CD4-positive, alpha-beta T cell treated with Interleukin-6 for 4 hours (primary cell): ENCODE data around the gene CYP2B6.
"Not testable (repeated sequence)": the region's sequence is repeated elsewhere in the genome, so short reads cannot be mapped to it uniquely, and the experiment has no call there.

ENCODE experiments used
- DNase-seq: peaks from one replicate; pipeline ENCODE4 v3.0.0-alpha.2; 2020; ENCODE audit warnings: mixed read lengths

Gene CYP2B6

DNA sequence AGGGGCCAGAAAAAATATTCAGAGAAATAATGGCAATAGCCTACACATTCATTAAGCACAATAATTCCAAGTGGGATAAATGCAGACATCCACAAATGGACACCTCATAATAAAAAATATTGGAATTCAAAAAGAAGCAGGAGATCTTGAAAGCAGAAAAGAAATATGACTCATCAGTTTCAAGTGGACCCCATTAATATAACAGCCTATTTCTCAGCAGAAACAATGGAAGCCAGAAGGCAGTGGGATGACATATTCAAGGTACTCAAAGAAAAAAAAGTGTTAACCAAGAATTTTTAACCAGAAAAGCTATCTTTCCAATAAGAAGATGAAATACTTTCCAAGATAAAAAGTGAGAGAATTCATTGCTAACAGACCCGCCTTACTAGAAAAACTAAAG, 48.7 kb downstream of the CYP2B6 start:
- DNase-seq = no peak

DNA sequence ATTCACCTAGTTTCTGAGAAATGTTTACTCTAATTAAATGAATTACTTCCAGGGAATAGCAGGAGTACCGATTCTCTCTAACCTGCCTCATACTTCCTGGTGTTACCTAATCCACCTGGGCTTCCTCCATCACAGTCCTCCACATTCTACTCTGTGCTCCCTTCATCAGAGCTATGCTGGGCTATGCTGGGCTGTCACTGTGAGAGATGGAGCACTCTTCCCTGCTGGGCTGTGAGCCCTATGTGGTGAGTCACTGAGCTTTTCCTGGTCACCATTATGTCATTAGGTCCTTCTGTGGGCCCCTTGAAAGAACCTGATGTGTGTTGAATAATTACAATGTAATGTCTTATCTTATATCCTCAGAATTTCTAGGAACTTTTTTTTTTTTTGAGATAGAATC, 54.0 kb downstream of the CYP2B6 start:
- DNase-seq = not testable (repeated sequence)

DNA sequence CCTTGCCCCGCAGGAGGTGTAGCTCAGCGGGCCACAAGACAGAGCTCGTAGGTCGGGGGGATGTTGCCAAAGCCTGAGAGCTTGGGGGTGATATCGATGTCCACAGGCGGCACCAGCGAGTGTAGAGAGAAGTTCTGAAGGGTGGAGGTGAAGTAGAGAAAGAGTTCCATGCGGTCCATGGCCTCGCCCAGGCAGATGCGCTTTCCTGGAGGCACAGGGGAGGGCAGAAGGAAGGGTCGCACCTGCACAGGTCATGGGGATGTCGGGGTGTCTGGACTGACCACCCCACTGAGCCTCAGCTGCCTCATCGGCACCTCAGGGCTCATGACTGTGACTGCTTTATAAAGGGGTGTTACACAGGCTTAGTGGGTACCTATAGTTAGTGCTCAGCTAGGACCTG, 59.3 kb downstream of the CYP2B6 start:
- no peak for DNase-seq

DNA sequence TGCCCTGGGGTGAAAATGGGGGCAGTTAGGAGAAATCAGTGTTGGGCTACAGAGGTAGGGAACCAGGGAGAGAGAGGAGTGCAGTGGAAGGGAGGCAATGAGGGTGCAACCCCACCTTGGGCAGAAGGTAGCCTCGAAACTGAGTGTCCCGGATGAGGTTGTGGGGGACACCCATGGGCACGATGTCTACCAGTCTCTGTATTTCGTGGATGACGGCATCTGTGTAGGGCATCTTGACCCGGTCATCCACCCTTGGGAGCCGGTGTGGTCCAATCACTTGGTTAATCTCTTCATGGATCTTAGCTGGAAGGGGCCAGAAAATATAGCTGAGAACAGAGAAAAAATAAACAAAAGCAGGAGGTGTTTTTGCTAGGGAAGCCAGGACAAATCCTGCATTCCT, 61.1 kb downstream of the CYP2B6 start:
- not testable (repeated sequence) for DNase-seq

DNA sequence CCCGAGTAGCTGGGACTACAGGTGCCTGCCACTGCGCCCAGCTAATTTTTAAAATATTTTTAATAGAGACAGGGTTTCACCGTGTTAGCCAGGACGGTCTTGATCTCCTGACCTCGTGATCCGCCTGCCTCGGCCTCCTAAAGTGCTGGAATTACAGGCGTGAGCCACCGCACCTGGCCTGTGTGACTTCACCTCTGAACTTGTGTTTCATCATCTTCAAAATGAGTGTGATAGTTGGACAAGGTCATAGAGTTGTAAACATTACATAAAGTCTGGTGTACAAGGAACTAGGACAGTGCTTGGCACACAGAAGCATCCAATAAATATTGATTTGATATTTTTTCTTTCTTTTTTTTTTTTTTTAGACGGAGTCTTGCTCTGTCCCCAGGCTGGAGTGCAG, 62.2 kb downstream of the CYP2B6 start:
- not testable (repeated sequence) for DNase-seq

DNA sequence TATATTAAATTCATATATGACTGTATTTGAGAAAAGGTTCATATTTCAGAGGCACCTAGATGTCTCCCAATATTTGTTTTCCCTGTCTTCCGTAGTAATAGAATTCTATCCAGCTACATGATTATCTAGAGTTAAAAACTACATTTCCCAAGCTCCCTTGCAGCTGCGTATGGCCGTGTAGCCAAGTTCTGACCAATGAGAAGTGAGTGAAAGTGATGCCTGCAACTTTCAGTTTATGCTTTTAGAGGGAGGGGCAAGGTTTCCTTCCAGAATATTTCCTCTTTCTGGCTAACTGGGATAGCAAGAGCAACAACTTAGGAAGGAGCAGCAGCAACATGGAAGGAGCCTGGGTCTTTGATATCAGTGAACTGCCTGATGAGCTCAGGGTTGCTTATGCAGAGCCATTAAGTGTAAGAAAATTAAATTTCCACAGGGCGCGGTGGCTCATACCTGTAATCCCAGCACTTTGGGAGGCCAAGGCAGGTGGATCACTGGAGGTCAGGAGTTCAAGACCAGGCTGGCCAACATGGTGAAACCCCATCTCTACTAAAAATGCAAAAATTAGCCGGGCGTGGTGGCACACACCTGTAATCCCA, 74.0 kb downstream of the CYP2B6 start:
- no peak for DNase-seq
